Stomach (tissue), 9 donors: ENCODE measurements around the gene AP3B1. TPM values are rescaled to one million over a fixed set of nuclear protein-coding genes. Genes with fewer than 3 reads are reported as not detected.

Source experiments
- DNase-seq, 2 donors: peaks; one replicate each; pipeline versions ENCODE4 v3.0.0 to v3.0.0-alpha.2; 2013 to 2019
- H3K27ac ChIP-seq, 5 donors: fragments of 200-600 bp in 4 of 5; sonication (generic) in 4 of 5; one replicate each; pipeline ENCODE4 v1.5.1; 2013 to 2019; ENCODE audit warnings: mild to moderate bottlenecking in 1 of 5, moderate library complexity in 1 of 5
- H3K27me3 ChIP-seq, 3 donors: fragments of 200-600 bp; sonication (generic); one replicate each; pipeline ENCODE4 v1.5.1; 2017 to 2019; ENCODE audit warnings: mixed run types in 1 of 3
- H3K36me3 ChIP-seq, 4 donors: fragments of 200-600 bp; sonication (generic); 1 replicate in 3 of 4; 2 replicates in 1 of 4; pipeline ENCODE4 v1.5.1; 2016 to 2019
- H3K4me1 ChIP-seq, 4 donors: fragments of 200-600 bp; sonication (generic); one replicate each; pipeline ENCODE4 v1.5.1; 2016 to 2019
- H3K4me3 ChIP-seq, 4 donors: fragments of 200-600 bp; sonication (generic) in 3 of 4; one replicate each; pipeline ENCODE4 v1.5.1; 2016 to 2019; ENCODE audit warnings: mild to moderate bottlenecking in 1 of 4
- H3K9me3 ChIP-seq, 4 donors: fragments of 200-600 bp; sonication (generic); one replicate each; pipeline ENCODE4 v1.5.1; 2016 to 2019
- EP300 ChIP-seq: sonication (generic); formaldehyde crosslinking; IDR thresholded peaks from one replicate; pipeline ENCODE4 v1.6.1; 2017; ENCODE audit warnings: antibody characterized with exemption
- POLR2A ChIP-seq, 4 donors: fragments of 450-650 bp; IDR thresholded peaks; one replicate each; pipeline ENCODE4 v1.6.1; 2016; ENCODE audit warnings: antibody characterized with exemption in 4 of 4, control low read depth in 2 of 4, mild to moderate bottlenecking in 1 of 4, moderate library complexity in 1 of 4
- POLR2AphosphoS5 ChIP-seq, 3 donors: sonication (generic); formaldehyde crosslinking; IDR thresholded peaks; one replicate each; pipeline ENCODE4 v1.6.1; 2016; ENCODE audit warnings: antibody characterized with exemption in 3 of 3
- WGBS, 5 donors: extraction: QIAGEN DNeasy Blood & Tissue Kit in 3 of 5; methylation state at CpG; one replicate each; pipeline versions ENCODE4 v1.1.5 to v1.1.7; 2013 to 2018; 5-methylcytosine and 5-hydroxymethylcytosine counted together
- intact Hi-C: fragments of 100-400 bp; cut with DNase I; formaldehyde crosslinking; loops from one replicate; pipeline ENCODE4 v1.15.1; 2023; ENCODE audit warnings: low total_unique reads
- polyA plus RNA-seq, 3 donors: library from polyadenylated mRNA; stranded (reverse); fragments of 200-250 nt; gene quantifications; one replicate each; pipeline ENCODE4 v1.2.3, GENCODE V29; 2013
- total RNA-seq, 5 donors: library from RNA; depleted of rRNA; stranded (reverse); fragments of >200 nt; gene quantifications; one replicate each; pipeline versions ENCODE4 v1.1.0 to v1.2.3, GENCODE V29; 2014 to 2016
- TF ChIP-seq, protein P1 (sequence below), 7 experiments: fragments of 450-650 bp in 4 of 7; fragments of 200-600 bp in 3 of 7; sonication (generic) in 3 of 7; IDR thresholded peaks; one replicate each; pipeline ENCODE4 v1.5.1; 2016 to 2019; ENCODE audit warnings: antibody characterized with exemption in 7 of 7, control low read depth in 2 of 7, mild to moderate bottlenecking in 1 of 7
- donor health status: healthy with polysubstance abuse.
- donor health status: Bipolar disorder and iron deficiency.
- donor health status: healthy.

AP3B1 gene
- total and polyA plus RNA-seq, 8 donors, result 15.2 to 81.0 (median 23.5) TPM

DNA sequence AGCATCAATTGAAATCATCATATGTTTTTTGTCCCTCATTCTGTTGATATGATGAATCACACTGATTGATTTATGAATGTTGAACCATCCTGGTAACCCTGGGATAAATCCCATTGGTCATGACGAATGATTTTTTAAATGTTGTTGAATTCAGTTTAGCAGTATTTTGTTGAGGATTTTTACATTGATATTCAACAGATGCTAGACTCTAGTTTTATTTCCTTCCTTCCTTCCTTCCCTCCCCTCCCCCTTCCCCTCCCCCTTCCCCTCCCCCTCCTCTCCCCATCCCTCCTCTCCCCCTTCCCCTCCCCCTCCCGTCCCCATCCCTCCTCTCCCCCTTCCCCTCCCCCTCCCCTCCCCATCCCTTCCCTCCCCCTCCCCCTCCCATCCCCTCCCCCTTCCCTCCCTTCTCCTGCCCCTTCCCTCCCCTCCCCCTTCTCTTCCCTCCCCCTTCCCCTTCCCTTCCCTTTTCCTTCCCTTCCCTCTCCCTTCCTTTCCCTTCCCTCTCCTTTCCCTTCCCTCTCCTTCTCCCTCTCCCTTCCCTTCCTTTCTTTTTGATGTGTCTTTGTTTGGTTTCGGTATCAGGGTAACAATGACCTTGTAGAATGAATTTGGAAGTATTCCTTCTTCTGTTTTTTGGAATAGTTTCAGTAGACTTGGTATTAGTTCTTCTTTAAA lies 142.8 kb downstream of the AP3B1 start:
- H3K27me3 ChIP-seq, result no peaks in the 10 kb centered on the region
- intact Hi-C loops, result no loop called here
- no peak overlapping the region for H3K27ac ChIP-seq
- no peaks in the 10 kb centered on the region for H3K4me1 ChIP-seq
- no peak overlapping the region for H3K4me3 ChIP-seq
- WGBS, 5 donors, result 91 to 100% (median 93%) methylated on average over 2 to 3 of the region's 3 CpGs
- no peak for DNase-seq
- peaks cover 13 to 65% (median 53%) of the 10 kb centered on the region in 4 donors for H3K36me3 ChIP-seq
- H3K9me3 ChIP-seq, result no peaks in the 10 kb centered on the region
- TF ChIP-seq POLR2AphosphoS5 (IDR thresholded peaks at IDR 0.05) (no peak), POLR2A (IDR thresholded peaks at IDR 0.05) (no peak), EP300 (no peak)
- TF ChIP-seq, protein P1, sequence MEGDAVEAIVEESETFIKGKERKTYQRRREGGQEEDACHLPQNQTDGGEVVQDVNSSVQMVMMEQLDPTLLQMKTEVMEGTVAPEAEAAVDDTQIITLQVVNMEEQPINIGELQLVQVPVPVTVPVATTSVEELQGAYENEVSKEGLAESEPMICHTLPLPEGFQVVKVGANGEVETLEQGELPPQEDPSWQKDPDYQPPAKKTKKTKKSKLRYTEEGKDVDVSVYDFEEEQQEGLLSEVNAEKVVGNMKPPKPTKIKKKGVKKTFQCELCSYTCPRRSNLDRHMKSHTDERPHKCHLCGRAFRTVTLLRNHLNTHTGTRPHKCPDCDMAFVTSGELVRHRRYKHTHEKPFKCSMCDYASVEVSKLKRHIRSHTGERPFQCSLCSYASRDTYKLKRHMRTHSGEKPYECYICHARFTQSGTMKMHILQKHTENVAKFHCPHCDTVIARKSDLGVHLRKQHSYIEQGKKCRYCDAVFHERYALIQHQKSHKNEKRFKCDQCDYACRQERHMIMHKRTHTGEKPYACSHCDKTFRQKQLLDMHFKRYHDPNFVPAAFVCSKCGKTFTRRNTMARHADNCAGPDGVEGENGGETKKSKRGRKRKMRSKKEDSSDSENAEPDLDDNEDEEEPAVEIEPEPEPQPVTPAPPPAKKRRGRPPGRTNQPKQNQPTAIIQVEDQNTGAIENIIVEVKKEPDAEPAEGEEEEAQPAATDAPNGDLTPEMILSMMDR (IDR thresholded peaks at IDR 0.05), result no peak

DNA sequence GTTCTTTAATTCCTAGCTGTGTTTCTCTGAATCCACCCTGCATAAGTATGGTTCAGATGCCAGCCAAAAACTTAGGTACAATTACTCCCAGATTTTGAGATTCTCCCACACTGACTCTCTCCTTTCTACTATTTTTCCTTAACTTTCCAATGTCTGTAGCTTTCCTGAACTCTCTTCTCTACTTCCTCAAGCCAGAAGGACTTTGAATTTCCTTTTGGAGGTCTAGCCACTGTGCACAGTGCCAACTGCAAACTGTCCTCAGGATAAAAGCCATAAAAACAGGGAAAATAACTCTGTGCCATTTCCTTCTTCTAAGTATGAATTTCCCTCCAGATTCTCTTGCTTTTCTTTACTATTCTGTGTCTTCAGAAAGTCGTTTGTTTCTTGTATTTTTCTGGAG lies 157.2 kb downstream of the AP3B1 start:
- WGBS, 5 donors, result 77 to 94% (median 87%) methylated on average over 1 of the region's 1 CpG
- intact Hi-C loops, result no loop called here
- Histone ChIP-seq H3K4me1 (no peaks in the 10 kb centered on the region), H3K27ac (no peak overlapping the region), H3K36me3 (peaks cover 0 to 35% (median 31%) of the 10 kb centered on the region in 4 donors), H3K4me3 (no peak overlapping the region), H3K27me3 (no peaks in the 10 kb centered on the region), H3K9me3 (no peaks in the 10 kb centered on the region)
- TF ChIP-seq, protein P1 (IDR thresholded peaks at IDR 0.05), result no peak
- TF ChIP-seq EP300 (no peak), POLR2AphosphoS5 (IDR thresholded peaks at IDR 0.05) (no peak), POLR2A (IDR thresholded peaks at IDR 0.05) (no peak)
- no peak for DNase-seq

DNA sequence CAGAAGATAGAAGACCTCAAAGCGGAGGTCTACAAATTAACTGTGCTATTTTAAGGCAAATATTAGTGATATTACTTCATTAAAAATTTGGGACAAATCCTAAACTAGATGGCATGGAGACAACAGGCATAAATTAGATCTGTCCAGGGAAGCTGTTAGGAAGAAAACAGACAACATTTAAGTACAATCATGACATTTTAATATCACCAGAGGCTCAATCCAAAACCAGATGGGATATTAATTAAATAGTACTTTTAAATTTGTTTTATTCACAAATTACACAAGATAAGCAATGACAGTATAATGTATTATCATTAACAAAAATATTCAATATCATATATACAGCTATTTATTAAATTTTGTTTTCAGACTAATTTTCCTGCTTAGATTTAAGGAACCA lies 161.1 kb downstream of the AP3B1 start:
- TF ChIP-seq EP300 (no peak), POLR2AphosphoS5 (IDR thresholded peaks at IDR 0.05) (no peak), POLR2A (IDR thresholded peaks at IDR 0.05) (no peak)
- TF ChIP-seq, protein P1 (IDR thresholded peaks at IDR 0.05), result no peak
- H3K27ac ChIP-seq, result no peak overlapping the region

DNA sequence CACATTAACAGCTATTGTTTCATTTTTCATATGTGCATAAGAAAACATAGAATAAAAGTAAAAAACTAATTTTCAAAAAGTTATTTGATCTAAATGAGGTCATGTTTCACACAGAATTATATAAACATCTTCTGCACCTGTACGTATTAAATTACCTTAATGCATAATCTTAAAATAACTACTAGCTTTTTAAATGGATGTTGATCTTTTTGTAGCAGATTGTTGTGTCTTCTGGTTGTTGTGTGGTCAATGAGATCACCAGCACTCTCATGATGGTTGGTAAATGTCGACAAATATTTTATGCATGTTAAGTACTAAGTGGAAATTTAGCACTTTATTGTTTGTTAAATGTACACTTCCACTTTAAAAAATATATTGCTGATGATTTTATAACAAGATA lies 162.0 kb downstream of the AP3B1 start:
- WGBS, 5 donors, result 92 to 95% (median 94%) methylated on average over 2 of the region's 2 CpGs
- H3K27ac ChIP-seq, result no peak overlapping the region
- DNase-seq, result no peak
- H3K9me3 ChIP-seq, result no peaks in the 10 kb centered on the region
- TF ChIP-seq POLR2AphosphoS5 (IDR thresholded peaks at IDR 0.05) (no peak), EP300 (no peak), POLR2A (IDR thresholded peaks at IDR 0.05) (no peak)
- TF ChIP-seq, protein P1 (IDR thresholded peaks at IDR 0.05), result no peak
- H3K4me3 ChIP-seq, result no peak overlapping the region
- no peaks in the 10 kb centered on the region for H3K4me1 ChIP-seq
- no peaks in the 10 kb centered on the region for H3K27me3 ChIP-seq
- intact Hi-C loops, result no loop called here
- peaks cover 0 to 20% (median 13%) of the 10 kb centered on the region in 4 donors for H3K36me3 ChIP-seq

More for the DNA sequence above, 161.1 kb downstream of the AP3B1 start:
- Histone ChIP-seq H3K36me3 (peaks cover 0 to 13% (median 11%) of the 10 kb centered on the region in 4 donors), H3K27me3 (no peaks in the 10 kb centered on the region), H3K4me1 (no peaks in the 10 kb centered on the region), H3K4me3 (no peak overlapping the region), H3K9me3 (no peaks in the 10 kb centered on the region)
- intact Hi-C loops, result no loop called here
- no peak for DNase-seq
- WGBS, 5 donors, result 97 to 100% (median 100%) methylated on average over 1 of the region's 1 CpG
